GM19351 (cell line): ENCODE data around the gene MPZL1.

Experiments used
- ATAC-seq: cut with Tn5 transposase; IDR thresholded peaks from one replicate; pipeline ENCODE4 v1.9.1; 2021; ENCODE audit warnings: mild to moderate bottlenecking, moderate library complexity; ENCODE audit not compliant: unreplicated experiment

MPZL1 gene

DNA sequence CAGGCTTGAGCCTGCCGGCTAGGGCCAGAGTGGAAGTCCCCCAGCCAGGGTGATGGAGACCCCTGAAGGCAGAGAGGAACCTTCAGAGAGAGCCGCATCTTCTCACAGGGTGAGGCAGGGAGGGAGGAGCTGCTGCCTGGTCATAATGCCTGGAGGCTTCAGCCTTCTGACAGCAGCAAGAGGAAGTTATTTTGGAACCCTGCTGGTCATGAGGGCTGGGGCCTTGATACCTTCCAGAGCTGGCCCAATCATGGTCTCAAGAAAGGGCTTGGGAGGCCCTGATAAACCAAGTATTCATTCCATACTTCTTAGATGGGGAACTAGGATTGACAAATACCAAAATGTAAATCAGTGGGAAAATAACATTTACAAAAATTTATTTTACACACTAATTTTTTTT lies 26.6 kb upstream of the MPZL1 start:
- no peak for ATAC-seq

- ATAC-seq = no peak
Observed at GRCh38 chr1:167695756-167696561, 25.8 kb upstream of the MPZL1 start.

DNA sequence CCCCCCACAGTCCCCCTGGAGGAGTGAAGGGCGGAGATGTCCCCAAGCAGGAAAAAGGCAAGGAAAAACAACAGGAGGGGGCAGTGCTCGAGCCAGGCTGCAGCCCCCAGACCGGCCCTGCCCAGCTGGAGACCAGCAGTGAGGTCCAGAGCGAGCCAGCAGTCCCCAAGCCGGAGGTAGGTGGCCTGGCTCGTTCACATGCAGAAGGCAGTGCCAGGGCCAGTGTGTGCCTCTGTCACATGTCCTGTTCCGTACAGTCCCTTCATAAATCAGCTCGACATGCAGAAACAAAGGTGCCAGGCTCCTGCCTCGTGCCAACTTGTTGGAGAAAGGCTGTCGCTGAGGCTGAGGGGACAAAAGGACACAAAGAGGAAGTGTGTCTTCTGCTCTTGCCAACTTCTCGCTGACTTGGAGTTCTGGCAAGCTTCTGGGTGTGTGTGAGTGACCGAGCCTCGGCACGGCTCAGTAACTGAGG lies 24.1 kb upstream of the MPZL1 start:
- ATAC-seq = no peak

DNA sequence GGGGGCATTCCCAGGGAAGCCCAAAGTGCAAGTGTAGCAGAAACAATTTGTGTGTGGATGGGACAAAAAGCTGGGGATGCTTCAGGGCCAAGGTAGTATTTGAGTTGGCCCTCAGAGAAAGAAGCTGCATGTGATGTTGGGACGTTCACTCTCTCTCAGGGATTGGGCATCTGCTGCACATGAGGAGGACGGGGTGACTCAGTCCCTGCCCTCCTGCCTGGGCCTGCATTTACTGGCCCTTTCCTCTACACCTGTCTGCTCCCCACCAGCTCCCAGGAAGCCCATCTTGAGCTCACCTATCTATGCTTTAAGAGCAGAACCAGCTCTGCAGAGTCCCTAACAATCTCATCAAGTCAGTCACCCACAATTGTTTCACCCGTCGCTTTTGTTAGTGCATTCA lies 23.5 kb upstream of the MPZL1 start:
- ATAC-seq = no peak

DNA sequence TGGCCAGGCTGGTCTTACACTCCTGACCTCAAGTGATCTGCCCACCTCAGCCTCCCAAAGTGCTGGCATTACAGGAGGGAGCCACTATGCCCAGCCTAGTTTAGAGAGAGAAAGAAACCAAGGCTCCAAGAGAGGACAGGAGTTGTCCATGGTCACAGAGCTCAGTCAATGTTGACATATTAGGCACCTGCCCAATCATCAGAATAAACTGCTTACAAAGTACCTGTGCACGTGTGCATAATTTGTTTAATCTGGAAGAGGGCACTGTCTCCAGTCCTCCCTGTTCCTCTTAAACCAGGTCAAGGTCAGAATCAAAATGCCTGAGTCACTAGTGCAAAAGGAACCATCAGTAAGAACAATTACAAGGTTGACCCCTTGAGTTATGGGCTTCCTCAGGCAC lies 20.3 kb upstream of the MPZL1 start:
- ATAC-seq = no peak

GRCh38 chr1:167703557-167703956 lies 18.2 kb upstream of the MPZL1 start:
- no peak for ATAC-seq

- ATAC-seq = no peak
Observed at GRCh38 chr1:167704715-167705114, 17.1 kb upstream of the MPZL1 start.

DNA sequence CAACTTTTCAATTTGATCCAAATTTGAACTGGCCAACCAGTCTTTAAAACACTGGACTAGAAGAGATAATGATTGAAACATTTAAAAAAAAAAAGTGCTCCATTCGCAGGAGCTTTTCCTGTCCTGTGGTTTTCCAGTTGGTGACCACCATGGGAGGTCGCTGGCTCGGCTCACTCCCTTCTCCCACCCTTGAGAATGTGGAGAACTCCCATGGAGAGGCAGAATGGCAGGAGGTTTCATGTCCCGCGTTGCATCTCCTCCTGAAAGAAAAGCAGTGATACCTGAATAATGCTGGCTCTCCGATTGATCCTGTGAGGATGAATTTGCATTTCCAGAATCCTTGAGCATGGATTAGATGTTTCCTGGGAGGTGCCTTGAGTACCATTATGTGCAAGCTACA lies 16.5 kb upstream of the MPZL1 start:
- ATAC-seq = no peak

DNA sequence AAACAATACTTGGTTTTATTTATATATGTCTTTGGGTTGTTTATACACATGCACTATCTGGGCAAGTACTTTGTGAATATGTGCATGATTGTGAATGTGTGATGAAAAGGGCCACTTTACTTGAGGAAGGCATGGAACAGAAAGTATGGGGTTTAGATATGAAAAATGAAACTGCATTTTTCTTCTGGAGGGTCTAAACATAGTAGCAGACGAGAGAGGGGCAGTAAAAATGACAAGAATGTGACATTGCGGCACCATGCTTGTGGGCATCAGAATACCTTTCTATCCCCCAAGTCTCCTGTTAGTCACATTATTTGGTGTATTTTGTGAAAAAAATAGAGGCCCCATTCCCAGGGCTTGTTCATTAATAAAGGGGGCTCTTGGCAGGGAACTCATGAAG lies 15.4 kb upstream of the MPZL1 start:
- no peak for ATAC-seq

- ATAC-seq = peak; percentile 58
Observed at GRCh38 chr1:167706931-167707877, 14.6 kb upstream of the MPZL1 start.

GRCh38 chr1:167707942-167708341 lies 13.8 kb upstream of the MPZL1 start:
- no peak for ATAC-seq

DNA sequence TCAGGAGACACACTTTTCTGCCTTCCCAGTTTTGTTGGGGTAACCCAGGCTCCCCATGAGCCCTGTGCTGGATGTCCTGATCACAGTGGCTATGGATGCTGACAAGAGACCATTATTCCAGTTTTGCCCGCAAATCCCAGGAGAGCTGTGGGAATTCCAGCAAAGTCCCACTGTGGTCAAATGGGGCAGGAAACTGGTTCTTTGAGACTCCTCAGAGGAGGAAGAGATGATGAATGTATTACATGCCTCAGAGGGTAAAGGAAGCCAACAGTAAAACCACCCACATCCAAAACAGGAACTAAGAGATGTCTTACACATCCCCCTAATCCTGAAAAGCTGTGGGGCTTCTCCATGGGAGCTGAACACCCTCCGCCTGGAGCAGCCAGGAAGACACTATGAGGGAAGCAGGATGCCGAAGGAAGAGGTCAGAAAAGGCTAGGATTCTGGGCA lies 12.8 kb upstream of the MPZL1 start:
- ATAC-seq = peak; percentile 55

DNA sequence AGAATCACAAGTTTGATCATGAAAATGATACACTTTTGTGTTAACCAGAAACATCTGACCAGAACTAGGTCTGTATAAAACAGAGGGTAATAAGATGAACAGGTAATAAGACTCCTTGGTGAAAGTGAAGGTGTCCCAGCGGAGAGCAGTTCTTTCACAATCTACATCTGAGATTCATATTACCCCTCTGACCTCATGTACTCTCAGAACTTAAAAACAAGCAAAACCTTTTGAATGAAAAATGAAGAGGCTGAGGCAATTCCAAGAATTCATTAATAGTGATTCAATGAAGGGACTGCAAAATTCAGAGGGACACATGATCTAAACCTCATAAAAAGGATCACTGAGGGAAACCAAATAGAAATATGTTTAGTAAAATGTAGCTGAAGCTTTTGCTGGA lies 10.9 kb upstream of the MPZL1 start:
- ATAC-seq = no peak

GRCh38 chr1:167711797-167712196 lies 10.0 kb upstream of the MPZL1 start:
- ATAC-seq = no peak

- no peak for ATAC-seq
Observed at GRCh38 chr1:167713330-167714081, 8.3 kb upstream of the MPZL1 start.

- peak; percentile 48 for ATAC-seq
Observed at GRCh38 chr1:167714098-167714438, 7.7 kb upstream of the MPZL1 start.

GRCh38 chr1:167714439-167715156 lies 7.2 kb upstream of the MPZL1 start:
- peak; percentile 48 for ATAC-seq

GRCh38 chr1:167715157-167715999 lies 6.4 kb upstream of the MPZL1 start:
- peak; percentile 37 for ATAC-seq

DNA sequence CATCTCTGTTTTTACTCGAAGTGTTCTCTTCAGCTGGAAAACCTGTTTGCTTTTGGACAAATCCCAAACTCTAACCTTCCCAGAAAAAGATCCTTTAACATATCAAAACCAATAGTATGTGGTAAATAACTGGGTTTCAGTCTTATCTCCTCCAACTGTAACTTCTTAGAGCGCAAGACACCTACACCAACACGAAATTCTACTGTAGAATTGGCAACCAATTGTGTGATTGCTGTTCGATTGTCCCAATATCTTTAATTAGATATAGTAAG lies 5.8 kb upstream of the MPZL1 start:
- ATAC-seq = no peak

DNA sequence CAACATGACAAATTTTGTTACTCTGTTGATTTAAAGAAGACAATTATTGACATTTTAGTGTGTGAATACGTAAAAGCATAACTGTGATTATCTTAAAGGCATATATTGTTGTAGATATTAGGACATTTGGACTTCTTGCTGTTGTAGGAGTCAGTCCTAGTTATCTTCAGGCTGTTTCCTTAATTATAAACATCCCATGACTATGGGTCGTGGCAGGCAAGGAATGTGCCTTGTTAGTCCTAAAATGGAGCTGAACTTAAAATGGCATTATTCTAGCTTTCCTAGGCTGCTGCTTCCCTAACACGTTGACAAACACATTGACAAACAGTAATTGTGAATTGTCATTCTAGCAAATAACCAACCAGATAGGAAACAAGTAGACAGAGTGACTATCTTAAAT lies 4.4 kb upstream of the MPZL1 start:
- ATAC-seq = no peak
